Mesendoderm (in vitro differentiated cells): ENCODE results near the gene PNKP. TPM values are rescaled to one million over a fixed set of nuclear protein-coding genes. Genes with fewer than 3 reads are reported as not detected.

Experiments used
- DNase-seq: peaks from one replicate; pipeline ENCODE4 v3.0.0; 2013
- H2AK5ac ChIP-seq: 2 replicates; pipeline ENCODE4 v1.6.1; 2013; ENCODE audit warnings: low read length, inconsistent platforms
- H2BK120ac ChIP-seq: 2 replicates; pipeline ENCODE4 v1.6.1; 2013; ENCODE audit warnings: low read depth, mild to moderate bottlenecking, low read length, moderate library complexity, mixed read lengths
- H2BK15ac ChIP-seq: replicated peaks from 2 replicates; pipeline ENCODE4 v1.6.1; 2013; ENCODE audit warnings: low read depth, mild to moderate bottlenecking, moderate library complexity
- H2BK5ac ChIP-seq: 2 replicates; pipeline ENCODE4 v1.6.1; 2013; ENCODE audit warnings: low read length, inconsistent platforms
- H3K18ac ChIP-seq: 2 replicates; pipeline ENCODE4 v1.6.1; 2013; ENCODE audit warnings: mild to moderate bottlenecking, low read length, mixed read lengths
- H3K23ac ChIP-seq: one replicate; pipeline ENCODE4 v1.6.1; 2013; ENCODE audit warnings: low read length
- H3K27ac ChIP-seq: 2 replicates; pipeline ENCODE4 v1.5.1; 2013; ENCODE audit warnings: low read depth, mild to moderate bottlenecking, inconsistent platforms, low read length, moderate library complexity
- H3K27me3 ChIP-seq: 2 replicates; pipeline ENCODE4 v1.6.1; 2013; ENCODE audit warnings: low read length, control low read depth, mild to moderate bottlenecking, inconsistent platforms; ENCODE audit not compliant: insufficient read depth, poor library complexity
- H3K36me3 ChIP-seq: 2 replicates; pipeline ENCODE4 v1.6.1; 2013; ENCODE audit warnings: low read length, inconsistent platforms; ENCODE audit not compliant: control insufficient read depth, insufficient read depth
- H3K4ac ChIP-seq: one replicate; pipeline ENCODE4 v1.6.1; 2013; ENCODE audit warnings: low read depth, mild to moderate bottlenecking, low read length, moderate library complexity
- H3K4me1 ChIP-seq: 2 replicates; pipeline ENCODE4 v1.6.1; 2013; ENCODE audit warnings: low read depth, low read length, inconsistent platforms; ENCODE audit not compliant: control insufficient read depth
- H3K4me2 ChIP-seq: 2 replicates; pipeline ENCODE4 v1.6.1; 2013; ENCODE audit warnings: low read length
- H3K4me3 ChIP-seq: 2 replicates; pipeline ENCODE4 v1.5.1; 2013; ENCODE audit warnings: mild to moderate bottlenecking, low read length
- H3K56ac ChIP-seq: one replicate; pipeline ENCODE4 v1.6.1; 2013; ENCODE audit warnings: low read length
- H3K79me1 ChIP-seq: 2 replicates; pipeline ENCODE4 v1.6.1; 2013; ENCODE audit warnings: low read length, inconsistent platforms
- H3K79me2 ChIP-seq: 2 replicates; pipeline ENCODE4 v1.6.1; 2013; ENCODE audit warnings: mild to moderate bottlenecking, low read length; ENCODE audit not compliant: control insufficient read depth, insufficient read depth
- H3K9ac ChIP-seq: 2 replicates; pipeline ENCODE4 v1.6.1; 2013; ENCODE audit warnings: low read length, inconsistent platforms
- H4K5ac ChIP-seq: one replicate; pipeline ENCODE4 v1.6.1; 2013; ENCODE audit warnings: low read length
- H4K8ac ChIP-seq: one replicate; pipeline ENCODE4 v1.6.1; 2013; ENCODE audit warnings: low read depth, mild to moderate bottlenecking, control low read depth, low read length, moderate library complexity
- WGBS: extraction: QIAGEN DNeasy Blood & Tissue Kit; methylation state at CpG from one replicate; pipeline ENCODE4 v1.1.7; 2013; ENCODE audit warnings: low lambda C conversion rate, missing lambda C conversion rate; ENCODE audit not compliant: insufficient coverage; ENCODE audit errors: extremely low coverage; 5-methylcytosine and 5-hydroxymethylcytosine counted together
- polyA plus RNA-seq, 2 experiments: library from polyadenylated mRNA; stranded (reverse); fragments of 200-250 nt; gene quantifications; one replicate each; pipeline ENCODE4 v1.2.3, GENCODE V29; 2013

PNKP gene
- 44.3 TPM for polyA plus RNA-seq (2013, experiment 1 of 2)
- polyA plus RNA-seq (2013, experiment 2 of 2) = 43.9 TPM

DNA sequence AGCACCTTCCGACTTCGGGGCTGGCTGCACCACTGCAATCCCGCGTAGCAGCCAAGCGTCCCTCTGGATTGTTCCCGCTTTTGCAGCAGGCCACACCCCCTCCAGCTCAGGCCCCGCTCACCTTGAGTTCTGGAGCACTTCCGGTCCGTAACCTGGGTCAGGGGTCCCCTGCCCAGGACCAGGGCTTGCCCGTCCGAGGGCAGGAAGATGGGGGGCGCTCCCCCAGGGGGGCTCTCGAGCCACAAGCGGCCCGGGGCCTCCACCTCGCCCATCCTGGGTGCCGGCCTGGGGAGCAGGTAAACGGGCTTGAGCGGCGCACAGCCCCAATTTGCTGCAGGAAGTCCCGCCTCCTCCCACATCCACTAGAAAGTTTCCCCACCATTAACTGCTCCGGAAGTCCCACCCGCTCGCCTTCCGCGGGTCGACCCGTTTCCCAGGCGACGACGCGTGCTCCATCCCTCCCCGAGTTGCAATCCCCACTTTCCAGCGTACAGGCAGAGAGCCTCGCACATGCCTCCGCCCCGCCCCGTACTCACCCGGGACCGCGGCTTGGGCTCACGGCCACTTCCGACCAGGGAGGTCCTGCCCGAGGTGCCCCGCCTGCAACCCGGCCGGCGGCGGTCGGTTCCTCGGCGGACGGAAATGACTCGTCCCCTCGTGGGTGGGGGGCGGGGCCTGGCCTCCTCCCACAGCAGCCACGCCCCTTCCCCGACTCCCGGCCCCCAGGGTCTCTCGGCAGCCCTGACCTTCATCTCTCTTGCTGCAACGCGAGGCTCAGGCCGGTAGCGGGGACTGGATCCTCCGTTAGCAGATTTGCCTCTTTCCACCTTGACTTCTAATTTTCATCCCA is at the start of gene PNKP:
Gene PNKP, minus strand, starts transcription at position 644 of the 850 bp plus-strand sequence. Its CDS starts 372 bp downstream, at position 272.
- Histone ChIP-seq H2AK5ac (no peak within 1 kb of the TSS), H2BK5ac (peak within 1 kb of the TSS; percentile 76), H2BK120ac (no peak within 1 kb of the TSS), H3K23ac (no peak within 1 kb of the TSS), H3K36me3 (peaks cover 6% of the 10 kb centered on the region), H4K5ac (no peak within 1 kb of the TSS), H3K79me1 (peaks cover 9% of the 10 kb centered on the region), H4K8ac (no peak within 1 kb of the TSS), H3K4me1 (peaks cover 4% of the 10 kb centered on the region), H3K27ac (peak within 1 kb of the TSS; percentile 91), H3K27me3 (no peaks in the 10 kb centered on the region), H2BK15ac (no peak within 1 kb of the TSS), H3K4me3 (peak within 1 kb of the TSS; percentile 81), H3K4me2 (peak within 1 kb of the TSS; percentile 31), H3K79me2 (peaks cover 20% of the 10 kb centered on the region), H3K4ac (no peak within 1 kb of the TSS), H3K9ac (peak within 1 kb of the TSS; percentile 82), H3K56ac (peak within 1 kb of the TSS; percentile 96), H3K18ac (peak within 1 kb of the TSS; percentile 63)
- peak; percentile 95 for DNase-seq
- no CpG with 5 or more reads among the region's 65 CpGs for WGBS

DNA sequence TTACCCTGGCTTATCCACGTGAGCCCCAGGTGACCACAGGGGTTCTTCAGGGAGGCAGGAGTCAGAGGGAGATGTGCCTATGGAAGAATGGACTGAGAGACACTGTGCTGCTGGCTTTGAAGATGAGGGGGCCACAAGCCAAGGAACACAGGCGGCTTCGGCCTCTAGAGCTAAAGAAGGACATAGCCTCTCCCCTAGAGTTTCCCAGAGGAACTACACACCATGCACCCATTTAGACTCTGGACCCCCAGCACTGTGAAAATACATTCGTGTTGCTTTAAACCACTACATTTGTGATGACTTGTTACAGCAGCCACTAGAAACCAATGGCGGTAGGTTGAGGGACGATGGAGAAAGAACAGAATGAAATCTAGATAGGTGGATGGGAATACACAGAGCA is 47.9 kb upstream of the PNKP start:
- no CpG with 5 or more reads among the region's 6 CpGs for WGBS
- H2BK15ac ChIP-seq = no peak overlapping the region
- H2AK5ac ChIP-seq = no peak overlapping the region
- H4K8ac ChIP-seq = no peak overlapping the region
- H3K27ac ChIP-seq = no peak overlapping the region
- no peak overlapping the region for H3K18ac ChIP-seq
- no peak overlapping the region for H3K4me2 ChIP-seq
- no peak overlapping the region for H4K5ac ChIP-seq
- no peak overlapping the region for H2BK5ac ChIP-seq
- DNase-seq = no peak
- peaks cover 28% of the 10 kb centered on the region for H3K79me2 ChIP-seq
- H3K4me1 ChIP-seq = no peaks in the 10 kb centered on the region
- H3K23ac ChIP-seq = no peak overlapping the region
- H3K4me3 ChIP-seq = no peak overlapping the region
- no peak overlapping the region for H3K9ac ChIP-seq
- peaks cover 15% of the 10 kb centered on the region for H3K36me3 ChIP-seq
- H3K79me1 ChIP-seq = peaks cover 29% of the 10 kb centered on the region
- no peak overlapping the region for H2BK120ac ChIP-seq
- H3K4ac ChIP-seq = no peak overlapping the region
- no peak overlapping the region for H3K56ac ChIP-seq
- no peaks in the 10 kb centered on the region for H3K27me3 ChIP-seq

DNA sequence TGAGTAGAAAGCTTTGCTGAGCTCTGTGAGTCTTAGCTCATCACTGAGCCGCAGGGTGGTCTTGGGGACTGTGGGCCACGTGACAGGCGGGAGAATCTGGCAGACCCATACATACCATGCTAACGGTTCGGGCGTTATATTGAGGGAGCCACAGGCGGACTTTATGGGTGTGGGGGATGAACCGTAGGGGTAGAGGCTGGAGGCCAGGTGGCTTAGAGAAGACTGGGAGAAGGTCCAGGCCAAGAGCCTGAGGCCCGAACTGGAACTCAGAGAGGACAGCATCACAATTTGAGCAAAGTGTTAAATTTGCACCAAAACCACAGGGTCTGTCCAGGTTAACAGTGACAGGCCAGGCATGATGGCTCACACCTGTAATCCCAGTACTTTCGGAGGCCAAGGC is 46.3 kb upstream of the PNKP start:
- Histone ChIP-seq H2BK5ac (no peak overlapping the region), H3K4me3 (no peak overlapping the region), H4K5ac (no peak overlapping the region), H2AK5ac (no peak overlapping the region), H3K79me2 (peaks cover 21% of the 10 kb centered on the region), H3K36me3 (peaks cover 22% of the 10 kb centered on the region), H2BK15ac (no peak overlapping the region), H4K8ac (no peak overlapping the region), H3K9ac (no peak overlapping the region), H3K27me3 (no peaks in the 10 kb centered on the region), H3K18ac (no peak overlapping the region), H2BK120ac (no peak overlapping the region), H3K27ac (no peak overlapping the region), H3K56ac (no peak overlapping the region), H3K23ac (no peak overlapping the region), H3K4me2 (no peak overlapping the region), H3K4me1 (no peaks in the 10 kb centered on the region), H3K79me1 (peaks cover 24% of the 10 kb centered on the region), H3K4ac (no peak overlapping the region)
- no peak for DNase-seq
- no CpG with 5 or more reads among the region's 10 CpGs for WGBS

DNA sequence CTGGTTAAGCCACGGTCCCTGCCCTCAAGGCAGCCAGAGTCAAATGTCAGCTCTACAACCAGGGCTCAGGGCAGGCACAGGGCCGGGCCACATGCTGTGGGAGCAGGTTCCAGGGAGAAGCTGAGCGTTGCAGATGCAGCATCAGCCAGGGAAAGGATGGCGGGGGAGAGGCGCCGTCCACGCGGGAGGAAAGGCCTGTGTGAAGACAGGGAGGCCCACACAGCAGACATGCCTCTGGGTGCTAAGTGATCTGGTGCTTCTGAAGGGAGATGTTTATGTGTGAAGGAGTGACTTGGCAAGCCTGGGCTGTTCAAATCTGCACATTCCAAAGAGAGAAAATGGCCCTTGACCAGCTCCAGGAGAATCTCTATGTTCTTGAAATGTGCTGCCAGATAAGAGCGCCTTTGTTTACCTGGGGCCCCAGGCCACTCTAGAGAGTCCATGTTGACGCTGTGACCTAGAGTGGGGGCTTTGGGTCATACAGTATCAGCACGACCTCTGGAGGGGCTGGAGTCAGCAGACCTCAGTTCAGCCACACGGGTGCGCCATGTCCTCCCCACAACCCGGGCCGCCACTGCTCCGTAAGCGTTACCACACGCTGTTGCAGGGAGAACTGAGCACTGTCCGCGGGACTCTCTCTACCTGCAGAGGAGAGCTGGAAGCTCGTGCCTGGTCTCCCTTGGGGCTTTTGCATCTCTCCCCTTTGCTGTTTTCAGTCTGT is 45.7 kb upstream of the PNKP start:
- no peak overlapping the region for H3K4ac ChIP-seq
- H2BK5ac ChIP-seq = no peak overlapping the region
- no peak overlapping the region for H3K4me2 ChIP-seq
- H2BK120ac ChIP-seq = no peak overlapping the region
- no peak overlapping the region for H4K8ac ChIP-seq
- peaks cover 18% of the 10 kb centered on the region for H3K79me2 ChIP-seq
- no peak overlapping the region for H2AK5ac ChIP-seq
- no peak overlapping the region for H4K5ac ChIP-seq
- no peak overlapping the region for H3K27ac ChIP-seq
- H3K9ac ChIP-seq = no peak overlapping the region
- H2BK15ac ChIP-seq = no peak overlapping the region
- H3K4me1 ChIP-seq = no peaks in the 10 kb centered on the region
- DNase-seq = peak; percentile 53
- no peak overlapping the region for H3K23ac ChIP-seq
- H3K79me1 ChIP-seq = peaks cover 21% of the 10 kb centered on the region
- H3K56ac ChIP-seq = no peak overlapping the region
- peaks cover 24% of the 10 kb centered on the region for H3K36me3 ChIP-seq
- no peak overlapping the region for H3K18ac ChIP-seq
- WGBS = no CpG with 5 or more reads among the region's 21 CpGs
- H3K27me3 ChIP-seq = no peaks in the 10 kb centered on the region
- no peak overlapping the region for H3K4me3 ChIP-seq

DNA sequence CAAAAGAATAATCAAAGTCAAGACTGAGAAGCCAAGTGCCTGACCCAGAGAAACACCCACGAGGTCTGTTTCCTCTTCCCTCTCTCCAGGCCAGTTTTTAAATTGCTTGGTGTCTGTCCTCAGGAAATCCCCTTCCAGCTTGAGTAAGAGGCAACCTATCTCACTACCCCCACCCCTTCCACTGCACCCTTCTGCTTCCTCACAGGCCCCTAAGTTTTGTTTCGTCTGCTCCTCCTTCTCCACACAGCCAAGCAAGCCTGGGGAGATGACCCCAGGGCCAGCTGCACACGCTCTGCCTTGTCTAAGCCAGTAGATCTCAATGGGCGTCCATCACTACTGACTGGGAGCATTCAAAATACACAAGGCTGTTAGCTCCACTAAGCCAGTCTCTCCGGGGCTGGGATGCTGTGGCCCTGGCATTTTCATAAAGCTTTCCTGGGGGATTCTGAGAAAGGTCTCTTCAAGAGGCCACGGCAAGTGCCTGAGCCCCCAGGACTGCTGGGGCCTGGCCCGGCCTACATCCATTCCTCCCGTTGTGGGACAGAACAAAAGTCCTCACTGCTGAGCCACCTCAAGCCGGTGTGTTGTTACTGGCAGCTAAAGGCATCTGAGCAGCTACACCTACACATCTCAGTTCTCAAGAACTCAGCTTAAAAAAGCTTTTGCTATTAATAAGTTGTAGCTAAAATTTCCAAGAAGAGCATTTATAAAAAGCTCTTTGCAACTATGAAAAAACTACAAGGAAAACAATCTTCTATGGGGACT is 44.2 kb upstream of the PNKP start:
- Histone ChIP-seq H3K79me1 (peaks cover 18% of the 10 kb centered on the region), H2BK5ac (no peak overlapping the region), H3K18ac (no peak overlapping the region), H2AK5ac (no peak overlapping the region), H2BK15ac (no peak overlapping the region), H3K56ac (no peak overlapping the region), H4K5ac (no peak overlapping the region), H3K27me3 (no peaks in the 10 kb centered on the region), H3K23ac (no peak overlapping the region), H3K4me2 (no peak overlapping the region), H4K8ac (no peak overlapping the region), H3K4ac (no peak overlapping the region), H2BK120ac (no peak overlapping the region), H3K27ac (no peak overlapping the region), H3K4me3 (no peak overlapping the region), H3K79me2 (peaks cover 11% of the 10 kb centered on the region), H3K4me1 (no peaks in the 10 kb centered on the region), H3K36me3 (peaks cover 27% of the 10 kb centered on the region), H3K9ac (no peak overlapping the region)
- no CpG with 5 or more reads among the region's 9 CpGs for WGBS
- no peak for DNase-seq
